Ascending aorta (tissue), 2 donors: ENCODE data around the gene GRK5. TPM values are rescaled to one million over a fixed set of nuclear protein-coding genes. Genes with fewer than 3 reads are reported as not detected.

Experiments
- DNase-seq, 2 donors: peaks; one replicate each; pipeline ENCODE4 v3.0.0-alpha.2; 2019; ENCODE audit warnings: low spot score in 2 of 2
- H3K27ac ChIP-seq, 2 donors: fragments of 200-600 bp; sonication (generic); one replicate each; pipeline ENCODE4 v1.5.1; 2016 to 2017; ENCODE audit warnings: mild to moderate bottlenecking in 1 of 2
- H3K27me3 ChIP-seq: fragments of 200-600 bp; sonication (generic); one replicate; pipeline ENCODE4 v1.5.1; 2017
- H3K36me3 ChIP-seq, 2 donors: fragments of 200-600 bp; sonication (generic); one replicate each; pipeline ENCODE4 v1.5.1; 2016
- H3K4me1 ChIP-seq, 2 donors: fragments of 200-600 bp; sonication (generic); one replicate each; pipeline ENCODE4 v1.5.1; 2016 to 2017; ENCODE audit warnings: mild to moderate bottlenecking in 1 of 2
- H3K4me3 ChIP-seq, 2 donors: fragments of 200-600 bp; sonication (generic); one replicate each; pipeline ENCODE4 v1.5.1; 2016 to 2017; ENCODE audit warnings: mild to moderate bottlenecking in 1 of 2
- H3K9me3 ChIP-seq, 2 donors: fragments of 200-600 bp; sonication (generic); one replicate each; pipeline ENCODE4 v1.5.1; 2016
- intact Hi-C: fragments of 100-400 bp; cut with DNase I; formaldehyde crosslinking; loops from one replicate; pipeline ENCODE4 v1.15.1; 2023
- total RNA-seq: library from RNA; depleted of rRNA; stranded (reverse); fragments of >200 nt; gene quantifications from one replicate; pipeline ENCODE4 v1.1.0, GENCODE V29; 2016
- TF ChIP-seq, protein P1 (sequence below), 3 experiments: fragments of 200-600 bp in 2 of 3; fragments of 450-650 bp in 1 of 3; sonication (generic) in 2 of 3; IDR thresholded peaks; one replicate each; pipeline ENCODE4 v1.5.1; 2016 to 2019; ENCODE audit warnings: antibody characterized with exemption in 3 of 3, mild to moderate bottlenecking in 1 of 3, moderate library complexity in 1 of 3

Gene GRK5
- total RNA-seq, 1 donor from 2014 or later: 75.5 TPM

GRCh38 chr10:119247550-119247894 lies 40.2 kb downstream of the GRK5 start:
- DNase-seq: no peak
- no peaks in the 10 kb centered on the region for H3K9me3 ChIP-seq
- TF ChIP-seq, protein P1, sequence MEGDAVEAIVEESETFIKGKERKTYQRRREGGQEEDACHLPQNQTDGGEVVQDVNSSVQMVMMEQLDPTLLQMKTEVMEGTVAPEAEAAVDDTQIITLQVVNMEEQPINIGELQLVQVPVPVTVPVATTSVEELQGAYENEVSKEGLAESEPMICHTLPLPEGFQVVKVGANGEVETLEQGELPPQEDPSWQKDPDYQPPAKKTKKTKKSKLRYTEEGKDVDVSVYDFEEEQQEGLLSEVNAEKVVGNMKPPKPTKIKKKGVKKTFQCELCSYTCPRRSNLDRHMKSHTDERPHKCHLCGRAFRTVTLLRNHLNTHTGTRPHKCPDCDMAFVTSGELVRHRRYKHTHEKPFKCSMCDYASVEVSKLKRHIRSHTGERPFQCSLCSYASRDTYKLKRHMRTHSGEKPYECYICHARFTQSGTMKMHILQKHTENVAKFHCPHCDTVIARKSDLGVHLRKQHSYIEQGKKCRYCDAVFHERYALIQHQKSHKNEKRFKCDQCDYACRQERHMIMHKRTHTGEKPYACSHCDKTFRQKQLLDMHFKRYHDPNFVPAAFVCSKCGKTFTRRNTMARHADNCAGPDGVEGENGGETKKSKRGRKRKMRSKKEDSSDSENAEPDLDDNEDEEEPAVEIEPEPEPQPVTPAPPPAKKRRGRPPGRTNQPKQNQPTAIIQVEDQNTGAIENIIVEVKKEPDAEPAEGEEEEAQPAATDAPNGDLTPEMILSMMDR (IDR thresholded peaks at IDR 0.05): no peak
- H3K4me1 ChIP-seq: peaks cover 20 to 51% of the 10 kb centered on the region in 2 donors
- peak overlapping the region; percentile 82 to 92 for H3K27ac ChIP-seq
- no peaks in the 10 kb centered on the region for H3K27me3 ChIP-seq
- H3K36me3 ChIP-seq: no peaks in the 10 kb centered on the region
- intact Hi-C loops: loop anchor here (1.0 kb wide), 1 partner anchor 37 kb away; no protein-coding TSS in a partner anchor
- no peak overlapping the region for H3K4me3 ChIP-seq

GRCh38 chr10:119248184-119248583 lies 40.8 kb downstream of the GRK5 start:
- H3K9me3 ChIP-seq: no peaks in the 10 kb centered on the region
- no peak for DNase-seq
- intact Hi-C loops: loop anchor here (1.0 kb wide), 1 partner anchor 67 kb away; no protein-coding TSS in a partner anchor
- TF ChIP-seq, protein P1 (IDR thresholded peaks at IDR 0.05): no peak
- H3K4me1 ChIP-seq: peaks cover 26 to 57% of the 10 kb centered on the region in 2 donors
- H3K27ac ChIP-seq: peak overlapping the region; percentile 82 to 92
- no peak overlapping the region for H3K4me3 ChIP-seq
- H3K27me3 ChIP-seq: no peaks in the 10 kb centered on the region
- H3K36me3 ChIP-seq: no peaks in the 10 kb centered on the region

- Histone ChIP-seq H3K9me3 (no peaks in the 10 kb centered on the region), H3K4me1 (peaks cover 29 to 59% of the 10 kb centered on the region in 2 donors), H3K4me3 (no peak overlapping the region), H3K36me3 (no peaks in the 10 kb centered on the region), H3K27me3 (no peaks in the 10 kb centered on the region), H3K27ac (peak overlapping the region in 1 of 2 donors; percentile 92)
- TF ChIP-seq, protein P1 (IDR thresholded peaks at IDR 0.05): no peak
- intact Hi-C loops: loop anchor here (1.0 kb wide), 1 partner anchor 67 kb away; no protein-coding TSS in a partner anchor
- DNase-seq: no peak
Observed at GRCh38 chr10:119248681-119249080, 41.3 kb downstream of the GRK5 start.

GRCh38 chr10:119250641-119251314 lies 43.4 kb downstream of the GRK5 start:
- Histone ChIP-seq H3K4me1 (peaks cover 29 to 76% of the 10 kb centered on the region in 2 donors), H3K9me3 (no peaks in the 10 kb centered on the region), H3K4me3 (peak overlapping the region in 1 of 2 donors; percentile 16), H3K27ac (peak overlapping the region; percentile 95 to 97), H3K27me3 (no peaks in the 10 kb centered on the region), H3K36me3 (no peaks in the 10 kb centered on the region)
- intact Hi-C loops: loop anchor here (5.0 kb wide), 1 partner anchor 122 kb away; no protein-coding TSS in a partner anchor
- TF ChIP-seq, protein P1 (IDR thresholded peaks at IDR 0.05): no peak
- no peak for DNase-seq

GRCh38 chr10:119251315-119251708 lies 43.9 kb downstream of the GRK5 start:
- Histone ChIP-seq H3K27me3 (no peaks in the 10 kb centered on the region), H3K9me3 (no peaks in the 10 kb centered on the region), H3K36me3 (no peaks in the 10 kb centered on the region), H3K27ac (peak overlapping the region; percentile 95 to 97), H3K4me1 (peaks cover 29 to 79% of the 10 kb centered on the region in 2 donors), H3K4me3 (peak overlapping the region in 1 of 2 donors; percentile 16)
- TF ChIP-seq, protein P1 (IDR thresholded peaks at IDR 0.05): no peak
- DNase-seq: no peak
- intact Hi-C loops: loop anchor here (5.0 kb wide), 1 partner anchor 121 kb away; no protein-coding TSS in a partner anchor
